ENCODE results near the gene SUCLG2. TPM values are rescaled to one million over a fixed set of nuclear protein-coding genes. Genes with fewer than 3 reads are reported as not detected.

SUCLG2 gene
- polyA plus RNA-seq, 1 donor (not counting 4 experiments of a cell fraction or from before 2014, with no cell fraction given): 26.7 TPM

GRCh38 chr3:67383379-67383778 is 271.0 kb downstream of the SUCLG2 start:
- dilution Hi-C loops (cut with MboI; ENCODE audit: extremely low pct_ligation_motif_present, low sequenced_read_pairs): no loop called here
- no peak for FAIRE-seq
- no peak overlapping the region for H3K4me2 ChIP-seq (ENCODE audit: control insufficient read depth, extremely low read depth, insufficient read depth, low read depth, low read length)

GRCh38 chr3:67382536-67382935 is 271.9 kb downstream of the SUCLG2 start:
- no peak overlapping the region for H2AFZ ChIP-seq (ENCODE audit: control insufficient read depth, low read length)
- H3K27ac ChIP-seq (ENCODE audit: control insufficient read depth, insufficient read depth, low read length): no peak overlapping the region
- no peaks in the 10 kb centered on the region for H3K27me3 ChIP-seq (ENCODE audit: control insufficient read depth, extremely low read depth, insufficient read depth, low read length)
- dilution Hi-C loops (cut with MboI; ENCODE audit: extremely low pct_ligation_motif_present, low sequenced_read_pairs): no loop called here
- H3K9ac ChIP-seq (ENCODE audit: control insufficient read depth, extremely low read depth, insufficient read depth, low read length): no peak overlapping the region
- no peak for DNase-seq (ENCODE audit: low read depth, low spot score)
- H3K9me3 ChIP-seq (ENCODE audit: control insufficient read depth, low read depth, low read length): no peaks in the 10 kb centered on the region
- H3K4me3 ChIP-seq (ENCODE audit: control insufficient read depth in 2 of 3, extremely low read depth in 1 of 3, insufficient read depth in 2 of 3, low read depth in 1 of 3, low read length in 3 of 3): no peak overlapping the region
- H4K20me1 ChIP-seq (ENCODE audit: control insufficient read depth, extremely low read depth, insufficient read depth, low read length): no peaks in the 10 kb centered on the region
- no peaks in the 10 kb centered on the region for H3K79me2 ChIP-seq (ENCODE audit: control insufficient read depth, insufficient read depth, low read length)
- no peak for FAIRE-seq
- no peaks in the 10 kb centered on the region for H3K36me3 ChIP-seq (ENCODE audit: control insufficient read depth in 2 of 2, extremely low read depth in 1 of 2, insufficient read depth in 2 of 2, low read length in 2 of 2)
- no peak overlapping the region for H3K4me2 ChIP-seq (ENCODE audit: control insufficient read depth, extremely low read depth, insufficient read depth, low read depth, low read length)
- no peaks in the 10 kb centered on the region for H3K9me1 ChIP-seq (ENCODE audit: control insufficient read depth, extremely low read depth, insufficient read depth, low read length)
- no peak for TF ChIP-seq EZH2 (IDR thresholded peaks at IDR 0.05; ENCODE audit: low read length)
- TF ChIP-seq, protein P1, sequence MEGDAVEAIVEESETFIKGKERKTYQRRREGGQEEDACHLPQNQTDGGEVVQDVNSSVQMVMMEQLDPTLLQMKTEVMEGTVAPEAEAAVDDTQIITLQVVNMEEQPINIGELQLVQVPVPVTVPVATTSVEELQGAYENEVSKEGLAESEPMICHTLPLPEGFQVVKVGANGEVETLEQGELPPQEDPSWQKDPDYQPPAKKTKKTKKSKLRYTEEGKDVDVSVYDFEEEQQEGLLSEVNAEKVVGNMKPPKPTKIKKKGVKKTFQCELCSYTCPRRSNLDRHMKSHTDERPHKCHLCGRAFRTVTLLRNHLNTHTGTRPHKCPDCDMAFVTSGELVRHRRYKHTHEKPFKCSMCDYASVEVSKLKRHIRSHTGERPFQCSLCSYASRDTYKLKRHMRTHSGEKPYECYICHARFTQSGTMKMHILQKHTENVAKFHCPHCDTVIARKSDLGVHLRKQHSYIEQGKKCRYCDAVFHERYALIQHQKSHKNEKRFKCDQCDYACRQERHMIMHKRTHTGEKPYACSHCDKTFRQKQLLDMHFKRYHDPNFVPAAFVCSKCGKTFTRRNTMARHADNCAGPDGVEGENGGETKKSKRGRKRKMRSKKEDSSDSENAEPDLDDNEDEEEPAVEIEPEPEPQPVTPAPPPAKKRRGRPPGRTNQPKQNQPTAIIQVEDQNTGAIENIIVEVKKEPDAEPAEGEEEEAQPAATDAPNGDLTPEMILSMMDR (optimal IDR thresholded peaks at IDR 0.05 in 1 of 3, IDR thresholded peaks at IDR 0.05 in 1 of 3, conservative IDR thresholded peaks at IDR 0.05 in 1 of 3; ENCODE audit: extremely low read depth in 1 of 3, insufficient read depth in 2 of 3, low read length in 3 of 3): no peak
- no peaks in the 10 kb centered on the region for H3K4me1 ChIP-seq (ENCODE audit: control insufficient read depth, extremely low read depth, insufficient read depth, low read length)

More at GRCh38 chr3:67383379-67383778, 271.0 kb downstream of the SUCLG2 start:
- H3K27ac ChIP-seq (ENCODE audit: control insufficient read depth, insufficient read depth, low read length): no peak overlapping the region
- H3K9me3 ChIP-seq (ENCODE audit: control insufficient read depth, low read depth, low read length): no peaks in the 10 kb centered on the region
- no peaks in the 10 kb centered on the region for H3K4me1 ChIP-seq (ENCODE audit: control insufficient read depth, extremely low read depth, insufficient read depth, low read length)
- H3K79me2 ChIP-seq (ENCODE audit: control insufficient read depth, insufficient read depth, low read length): no peaks in the 10 kb centered on the region
- no peak for TF ChIP-seq EZH2 (IDR thresholded peaks at IDR 0.05; ENCODE audit: low read length)
- TF ChIP-seq, protein P1 (optimal IDR thresholded peaks at IDR 0.05 in 1 of 3, IDR thresholded peaks at IDR 0.05 in 1 of 3, conservative IDR thresholded peaks at IDR 0.05 in 1 of 3; ENCODE audit: extremely low read depth in 1 of 3, insufficient read depth in 2 of 3, low read length in 3 of 3): no peak
- H4K20me1 ChIP-seq (ENCODE audit: control insufficient read depth, extremely low read depth, insufficient read depth, low read length): no peaks in the 10 kb centered on the region
- H3K9me1 ChIP-seq (ENCODE audit: control insufficient read depth, extremely low read depth, insufficient read depth, low read length): no peaks in the 10 kb centered on the region
- H3K27me3 ChIP-seq (ENCODE audit: control insufficient read depth, extremely low read depth, insufficient read depth, low read length): no peaks in the 10 kb centered on the region
- H3K36me3 ChIP-seq (ENCODE audit: control insufficient read depth in 2 of 2, extremely low read depth in 1 of 2, insufficient read depth in 2 of 2, low read length in 2 of 2): no peaks in the 10 kb centered on the region
- H3K9ac ChIP-seq (ENCODE audit: control insufficient read depth, extremely low read depth, insufficient read depth, low read length): no peak overlapping the region
- no peak overlapping the region for H3K4me3 ChIP-seq (ENCODE audit: control insufficient read depth in 2 of 3, extremely low read depth in 1 of 3, insufficient read depth in 2 of 3, low read depth in 1 of 3, low read length in 3 of 3)
- no peak for DNase-seq (ENCODE audit: low read depth, low spot score)
- H2AFZ ChIP-seq (ENCODE audit: control insufficient read depth, low read length): no peak overlapping the region
